H1 (cell line): ENCODE measurements around the gene DNAJB1. TPM values are rescaled to one million over a fixed set of nuclear protein-coding genes. Genes with fewer than 3 reads are reported as not detected.

ENCODE experiments used
- CTCF ChIA-PET: fragments of 300-600 bp; sonication (Branson Sonifier 250); formaldehyde crosslinking; loops from one replicate; lab custom pipeline; 2021; ENCODE audit not compliant: partially characterized antibody; lab: Charles Lee
- POLR2A ChIA-PET: fragments of 300-600 bp; sonication (Branson Sonifier 250); formaldehyde crosslinking; loops from one replicate; lab custom pipeline; 2021; ENCODE audit warnings: inconsistent platforms; ENCODE audit not compliant: partially characterized antibody; lab: Charles Lee
- DNase-seq, 2 experiments: peaks; one replicate each; pipeline versions ENCODE4 v3.0.0 to v3.0.0-alpha.2; 2010 to 2022; ENCODE audit warnings: low spot score in 2 of 2, low read depth in 1 of 2, mixed read lengths in 1 of 2
- FAIRE-seq: peaks from 2 replicates; lab custom pipeline; 2011; peaks lifted over from hg19 to GRCh38; lab: Jason Lieb, UNC
- H2AFZ ChIP-seq: 2 replicates; pipeline ENCODE4 v1.8.1; 2012; ENCODE audit warnings: low read length, inconsistent platforms
- H2AK5ac ChIP-seq: 2 replicates; pipeline ENCODE4 v1.6.1; 2013; ENCODE audit warnings: low read depth, low read length
- H2BK120ac ChIP-seq: replicated peaks from 2 replicates; pipeline ENCODE3; 2013; ENCODE audit warnings: low read depth, low read length, inconsistent platforms
- H2BK12ac ChIP-seq: 2 replicates; pipeline ENCODE4 v1.6.1; 2013; ENCODE audit warnings: low read depth, low read length
- H2BK15ac ChIP-seq: 2 replicates; pipeline ENCODE4 v1.6.1; 2013; ENCODE audit warnings: low read length
- H2BK20ac ChIP-seq: 2 replicates; pipeline ENCODE4 v1.6.1; 2013; ENCODE audit warnings: low read length
- H2BK5ac ChIP-seq: 2 replicates; pipeline ENCODE4 v1.6.1; 2013; ENCODE audit warnings: low read depth, low read length
- H3K14ac ChIP-seq: 2 replicates; pipeline ENCODE4 v1.6.1; 2013; ENCODE audit warnings: inconsistent platforms; ENCODE audit not compliant: insufficient read length
- H3K18ac ChIP-seq: 2 replicates; pipeline ENCODE4 v1.6.1; 2013; ENCODE audit warnings: low read length; ENCODE audit errors: extremely low read depth
- H3K23ac ChIP-seq: 2 replicates; pipeline ENCODE4 v1.6.1; 2013; ENCODE audit warnings: inconsistent platforms; ENCODE audit not compliant: insufficient read length
- H3K23me2 ChIP-seq: 2 replicates; pipeline ENCODE4 v1.6.1; 2013; ENCODE audit warnings: low read depth, low read length
- H3K27ac ChIP-seq: 2 replicates; pipeline ENCODE4 v1.6.1; 2011; ENCODE audit warnings: low read depth, low read length, inconsistent platforms
- H3K27me3 ChIP-seq, 4 experiments: replicated peaks in 1 of 4; 1 replicate in 1 of 4; 2 replicates in 3 of 4; pipeline versions ENCODE4 v1.6.1 to v1.8.1; 2011 to 2013; ENCODE audit warnings: low read length in 3 of 4, mild to moderate bottlenecking in 3 of 4, inconsistent platforms in 2 of 4, mixed read lengths in 2 of 4, moderate library complexity in 1 of 4; ENCODE audit not compliant: control insufficient read depth in 3 of 4, insufficient read depth in 3 of 4; ENCODE audit errors: extremely low read depth in 1 of 4
- H3K36me3 ChIP-seq, 4 experiments: 2 replicates each; pipeline versions ENCODE4 v1.6.1 to v1.8.1; 2011 to 2013; ENCODE audit warnings: mild to moderate bottlenecking in 4 of 4, low read length in 3 of 4, moderate library complexity in 2 of 4, control low read depth in 1 of 4, inconsistent platforms in 1 of 4; ENCODE audit not compliant: insufficient read depth in 4 of 4, control insufficient read depth in 2 of 4
- H3K4ac ChIP-seq: replicated peaks from 2 replicates; pipeline ENCODE3; 2013; ENCODE audit warnings: low read length, low read depth, mixed read lengths, inconsistent platforms; ENCODE audit not compliant: insufficient read length
- H3K4me1 ChIP-seq, 4 experiments: replicated peaks in 1 of 4; 1 replicate in 1 of 4; 2 replicates in 3 of 4; pipeline versions ENCODE4 v1.6.1 to v1.8.1; 2011 to 2013; ENCODE audit warnings: low read length in 3 of 4, inconsistent platforms in 2 of 4, mixed read lengths in 1 of 4; ENCODE audit not compliant: insufficient read depth in 4 of 4, control insufficient read depth in 3 of 4
- H3K4me2 ChIP-seq, 2 experiments: 2 replicates each; pipeline versions ENCODE4 v1.6.1 to v1.8.1; 2011 to 2013; ENCODE audit warnings: low read depth in 2 of 2, low read length in 2 of 2, control low read depth in 1 of 2, inconsistent platforms in 1 of 2, mild to moderate bottlenecking in 1 of 2; ENCODE audit not compliant: insufficient read depth in 1 of 2
- H3K4me3 ChIP-seq, 4 experiments: fragments of 200-600, 300-600 bp in 1 of 4; sonication (generic), shearing (Covaris generic), sonication (Bioruptor Twin) in 1 of 4; 2 replicates each; pipeline versions ENCODE4 v1.5.1 to v1.8.1; 2011 to 2016; ENCODE audit warnings: low read length in 4 of 4, low read depth in 3 of 4, control low read depth in 2 of 4, inconsistent platforms in 2 of 4, mild to moderate bottlenecking in 2 of 4, mixed read lengths in 1 of 4, moderate library complexity in 1 of 4; ENCODE audit not compliant: insufficient read depth in 2 of 4; ENCODE audit errors: extremely low read depth in 1 of 4
- H3K56ac ChIP-seq: replicated peaks from 2 replicates; pipeline ENCODE3; 2013; ENCODE audit warnings: low read depth, mild to moderate bottlenecking, mixed read lengths, low read length, inconsistent platforms; ENCODE audit not compliant: insufficient read length
- H3K79me1 ChIP-seq: 2 replicates; pipeline ENCODE4 v1.6.1; 2013; ENCODE audit warnings: low read depth, low read length, control low read depth
- H3K79me2 ChIP-seq, 2 experiments: 2 replicates each; pipeline versions ENCODE4 v1.6.1 to v1.8.1; 2012 to 2013; ENCODE audit warnings: low read length in 2 of 2, mild to moderate bottlenecking in 2 of 2, inconsistent platforms in 1 of 2; ENCODE audit not compliant: insufficient read depth in 2 of 2, control insufficient read depth in 1 of 2
- H3K9ac ChIP-seq, 4 experiments: replicated peaks in 1 of 4; 1 replicate in 1 of 4; 2 replicates in 3 of 4; pipeline versions ENCODE4 v1.6.1 to v1.8.1; 2011 to 2013; ENCODE audit warnings: low read depth in 3 of 4, low read length in 3 of 4, control low read depth in 2 of 4, mild to moderate bottlenecking in 2 of 4, moderate library complexity in 2 of 4, inconsistent platforms in 1 of 4; ENCODE audit errors: extremely low read depth in 1 of 4
- H3K9me3 ChIP-seq, 2 experiments: 2 replicates each; pipeline versions ENCODE4 v1.6.1 to v1.8.1; 2012 to 2013; ENCODE audit warnings: mild to moderate bottlenecking in 2 of 2, moderate library complexity in 2 of 2, control low read depth in 1 of 2, inconsistent platforms in 1 of 2, low read depth in 1 of 2, low read length in 1 of 2, mixed read lengths in 1 of 2; ENCODE audit not compliant: insufficient read depth in 2 of 2
- H4K20me1 ChIP-seq, 2 experiments: replicated peaks in 1 of 2; 2 replicates each; pipeline versions ENCODE3 to v1.8.1; 2011 to 2013; ENCODE audit warnings: inconsistent platforms in 2 of 2, low read length in 2 of 2, mild to moderate bottlenecking in 1 of 2; ENCODE audit not compliant: insufficient read depth in 2 of 2, control insufficient read depth in 1 of 2
- H4K5ac ChIP-seq: 2 replicates; pipeline ENCODE4 v1.6.1; 2013; ENCODE audit warnings: low read length, low read depth, mixed read lengths, inconsistent platforms; ENCODE audit not compliant: insufficient read length
- H4K8ac ChIP-seq: 2 replicates; pipeline ENCODE4 v1.8.0; 2013; ENCODE audit warnings: mild to moderate bottlenecking, moderate library complexity, low read length, inconsistent platforms; ENCODE audit not compliant: insufficient read depth; ENCODE audit errors: extremely low read depth
- H4K91ac ChIP-seq: replicated peaks from 2 replicates; pipeline ENCODE3; 2013; ENCODE audit warnings: low read length, mixed read lengths, inconsistent platforms; ENCODE audit not compliant: insufficient read length
- BCL11A ChIP-seq, 2 experiments: IDR thresholded peaks; one replicate each; pipeline ENCODE4 v1.6.1; 2011; ENCODE audit warnings: low read depth in 2 of 2, low read length in 2 of 2, mild to moderate bottlenecking in 2 of 2
- CBX5 ChIP-seq: fragments of 300-800, 300-1000 bp; sonication (generic); IDR thresholded peaks from 2 replicates; pipeline ENCODE4 v1.7.1; 2016; ENCODE audit warnings: antibody characterized with exemption, low read length, low read depth
- EP300 ChIP-seq, 2 experiments: IDR thresholded peaks; 1 replicate in 1 of 2; 2 replicates in 1 of 2; pipeline ENCODE4 v1.6.1; 2011 to 2012; ENCODE audit warnings: low read depth in 2 of 2, low read length in 2 of 2, mild to moderate bottlenecking in 2 of 2, borderline replicate concordance in 1 of 2, inconsistent platforms in 1 of 2, moderate library complexity in 1 of 2
- GTF2F1 ChIP-seq: IDR thresholded peaks from 2 replicates; pipeline ENCODE4 v1.6.1; 2012; ENCODE audit warnings: low read depth, low read length, improper control_type of control experiment, borderline replicate concordance
- MAFK ChIP-seq: IDR thresholded peaks from 2 replicates; pipeline ENCODE4 v1.6.1; 2012; ENCODE audit warnings: low read depth, mild to moderate bottlenecking, improper control_type of control experiment, low read length
- RAD21 ChIP-seq, 2 experiments: IDR thresholded peaks in 1 of 2; conservative IDR thresholded peaks in 1 of 2; 2 replicates each; pipeline ENCODE4 v1.6.1; 2011; ENCODE audit warnings: low read depth in 2 of 2, low read length in 2 of 2, improper control_type of control experiment in 1 of 2, inconsistent platforms in 1 of 2, mild to moderate bottlenecking in 1 of 2, moderate library complexity in 1 of 2
- RBBP5 ChIP-seq: IDR thresholded peaks from 2 replicates; pipeline ENCODE4 v1.7.1; 2012; ENCODE audit warnings: low read depth, mild to moderate bottlenecking, inconsistent platforms, low read length, moderate library complexity, borderline replicate concordance
- RFX5 ChIP-seq: IDR thresholded peaks from 2 replicates; pipeline ENCODE4 v1.6.1; 2011; ENCODE audit warnings: low read depth, low read length, improper control_type of control experiment, borderline replicate concordance
- RXRA ChIP-seq: IDR thresholded peaks from 2 replicates; pipeline ENCODE4 v1.6.1; 2011; ENCODE audit warnings: low read depth, mild to moderate bottlenecking, low read length, moderate library complexity; ENCODE audit not compliant: insufficient read depth
- SP2 ChIP-seq: IDR thresholded peaks from 2 replicates; pipeline ENCODE4 v1.6.1; 2012; ENCODE audit warnings: mild to moderate bottlenecking, low read length, inconsistent platforms
- TAF1 ChIP-seq: IDR thresholded peaks from 2 replicates; pipeline ENCODE4 v1.6.1; 2011; ENCODE audit warnings: mild to moderate bottlenecking, low read depth, low read length
- TCF12 ChIP-seq: IDR thresholded peaks from 2 replicates; pipeline ENCODE4 v1.6.1; 2011; ENCODE audit warnings: low read depth, mild to moderate bottlenecking, low read length
- WGBS, 2 experiments: shearing (Covaris generic) in 1 of 2; methylation state at CpG; one replicate each; pipeline versions ENCODE4 v1.1.6 to v1.1.7; 2013 to 2015; ENCODE audit warnings: low lambda C conversion rate in 2 of 2, mixed read lengths in 2 of 2, inconsistent platforms in 1 of 2, low coverage in 1 of 2, missing lambda C conversion rate in 1 of 2; ENCODE audit not compliant: insufficient replicate concordance in 2 of 2, insufficient coverage in 1 of 2, insufficient read length in 1 of 2; ENCODE audit errors: extremely low coverage in 1 of 2, missing lambda C conversion rate in 1 of 2; 5-methylcytosine and 5-hydroxymethylcytosine counted together
- polyA plus RNA-seq, 7 experiments: library from polyadenylated mRNA; depleted of rRNA in 3 of 7; stranded (reverse) in 5 of 7; unstranded in 2 of 7; fragments of >200 nt in 5 of 7; fragments of 200-250 nt in 2 of 7; gene quantifications; 1 replicate in 5 of 7; 2 replicates in 1 of 7; 4 replicates in 1 of 7; pipeline versions ENCODE4 v1.2.1 to v1.2.3, GENCODE V29; 2011 to 2013; ENCODE audit warnings: missing spikeins in 2 of 7, mixed read lengths in 2 of 7
- total RNA-seq: library from RNA; stranded (reverse); fragmentation: NEBNext Ultra II Directional; extraction: Animal tissue kit (Norgen Biotek cat#: 25700); gene quantifications from 2 replicates; pipeline ENCODE4 v1.2.1, GENCODE V29; 2021

Gene DNAJB1
- total and polyA plus RNA-seq, 2 of the 8 experiments (the other 6 are each of a cell fraction or from before 2014, with no cell fraction given), result 62.9 to 64.3 TPM

DNA sequence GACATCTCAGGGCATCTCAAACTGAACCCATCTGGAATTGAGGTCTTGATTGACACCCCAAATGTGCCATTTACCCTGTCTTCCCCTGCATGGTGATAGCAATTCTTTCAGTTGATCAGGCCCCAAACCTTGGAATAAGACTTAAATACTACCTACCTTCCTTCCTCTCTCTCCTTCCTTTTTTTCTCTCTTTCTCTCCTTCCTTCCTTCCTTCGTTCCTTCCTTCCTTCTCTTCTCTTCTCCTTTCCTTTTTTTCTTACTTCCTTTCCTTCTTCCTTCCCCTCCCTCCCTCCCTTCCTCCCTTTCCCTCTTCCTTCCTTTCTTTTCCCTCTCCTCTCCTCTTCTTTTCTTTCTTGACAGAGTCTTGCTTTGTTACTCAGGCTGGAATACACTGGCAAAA lies 14.9 kb downstream of the DNAJB1 start:
- POLR2A ChIA-PET, result interaction anchor here (0.6 kb wide), 1 partner anchor 58 kb away, joined by 3 read pairs; no protein-coding TSS in a partner anchor
- H3K56ac ChIP-seq, result no peak overlapping the region
- no peak overlapping the region for H2BK20ac ChIP-seq
- no peaks in the 10 kb centered on the region for H4K20me1 ChIP-seq
- H2BK12ac ChIP-seq, result no peak overlapping the region
- H4K8ac ChIP-seq, result no peak overlapping the region
- H3K23ac ChIP-seq, result no peak overlapping the region
- no peak overlapping the region for H3K4me3 ChIP-seq
- no peaks in the 10 kb centered on the region; the same call in 1 of the 2 replicates for H3K23me2 ChIP-seq
- CTCF ChIA-PET, result interaction anchor here (0.6 to 5.0 kb wide), 8 partner anchors 10 to 1674 kb away, joined by 3 to 36 read pairs (median 4); no protein-coding TSS in a partner anchor
- no peak overlapping the region for H2BK15ac ChIP-seq
- no peaks in the 10 kb centered on the region for H3K9me3 ChIP-seq
- no peak overlapping the region for H2BK5ac ChIP-seq
- H3K27ac ChIP-seq, result no peak overlapping the region
- H3K14ac ChIP-seq, result no peak overlapping the region
- H3K36me3 ChIP-seq, result no peaks in the 10 kb centered on the region
- H3K4ac ChIP-seq, result no peak overlapping the region
- H3K18ac ChIP-seq, result no peak overlapping the region
- no peak overlapping the region for H2AK5ac ChIP-seq
- no peak overlapping the region for H3K4me2 ChIP-seq
- 80% methylated on average over 1 of the region's 1 CpG; no CpG with 5 or more reads in 1 of the 2 experiments for WGBS, 2 experiments
- no peak for DNase-seq
- TF ChIP-seq CBX5 (no peak), SP2 (no peak), MAFK (no peak), EP300 (IDR thresholded peaks at IDR 0.05; ENCODE audit: borderline replicate concordance in 1 of 2, low read depth in 2 of 2, low read length in 2 of 2) (no peak), RBBP5 (no peak), TCF12 (no peak), RAD21 (IDR thresholded peaks at IDR 0.05 in 1 of 2, conservative IDR thresholded peaks at IDR 0.05 in 1 of 2; ENCODE audit: low read depth in 2 of 2, low read length in 2 of 2) (no peak), RFX5 (no peak), TAF1 (no peak), GTF2F1 (no peak), BCL11A (IDR thresholded peaks at IDR 0.05; ENCODE audit: low read depth in 2 of 2, low read length in 2 of 2) (no peak), RXRA (no peak)
- H3K9ac ChIP-seq, result no peak overlapping the region
- no peak overlapping the region for H2BK120ac ChIP-seq
- H3K4me1 ChIP-seq, result peaks cover 0 to 4% (median 2%) of the 10 kb centered on the region in 4 experiments; a peak in 3 of 7 replicates
- no peak overlapping the region for H4K91ac ChIP-seq
- no peaks in the 10 kb centered on the region for H3K79me1 ChIP-seq
- no peak overlapping the region for H2AFZ ChIP-seq
- H3K27me3 ChIP-seq, result no peaks in the 10 kb centered on the region
- no peaks in the 10 kb centered on the region for H3K79me2 ChIP-seq
- no peak for FAIRE-seq
- no peak overlapping the region for H4K5ac ChIP-seq
